HepG2 (cell line): ENCODE data around the gene CCDC61. TPM values are rescaled to one million over a fixed set of nuclear protein-coding genes. Genes with fewer than 3 reads are reported as not detected.

ENCODE experiments used
- ARID4A ChIP-seq: sonication (generic); formaldehyde crosslinking; IDR thresholded peaks from 2 replicates; pipeline ENCODE4 v1.5.0; 2020; ENCODE audit warnings: mild to moderate bottlenecking, missing genetic modification reagents, borderline replicate concordance
- ATF1 ChIP-seq: IDR thresholded peaks from 2 replicates; pipeline ENCODE4 v1.6.1; 2016; ENCODE audit warnings: mild to moderate bottlenecking, control low read depth
- CEBPZ ChIP-seq: IDR thresholded peaks from 2 replicates; pipeline ENCODE4 v1.6.1; 2012; ENCODE audit warnings: low read length, improper control_type of control experiment
- CHCHD3 ChIP-seq: sonication (generic); formaldehyde crosslinking; IDR thresholded peaks from 2 replicates; pipeline ENCODE4 v1.8.0; 2022; ENCODE audit warnings: mild to moderate bottlenecking, missing genetic modification reagents, moderate library complexity
- CREB1 ChIP-seq, 2 experiments: fragments of 450-650 bp in 1 of 2; IDR thresholded peaks; 2 replicates each; pipeline ENCODE4 v1.6.1; 2016 to 2017; ENCODE audit warnings: control low read depth in 1 of 2, mild to moderate bottlenecking in 1 of 2, missing compliant biosample characterization in 1 of 2, missing genetic modification characterization in 1 of 2
- GABPB1 ChIP-seq: IDR thresholded peaks from 2 replicates; pipeline ENCODE4 v1.6.1; 2016; ENCODE audit warnings: mild to moderate bottlenecking, missing genetic modification reagents, moderate library complexity, missing compliant biosample characterization
- NFIB ChIP-seq: sonication (generic); formaldehyde crosslinking; IDR thresholded peaks from 2 replicates; pipeline ENCODE4 v1.9.0; 2021; ENCODE audit warnings: missing genetic modification reagents, mild to moderate bottlenecking, borderline replicate concordance
- NFYC ChIP-seq: IDR thresholded peaks from 2 replicates; pipeline ENCODE4 v1.6.1; 2016; ENCODE audit warnings: missing genetic modification reagents, missing compliant biosample characterization
- RBM39 ChIP-seq: fragments of 200-400 bp; formaldehyde crosslinking; IDR thresholded peaks from one replicate; pipeline ENCODE4 v1.6.1; 2018; ENCODE audit warnings: antibody characterized with exemption, mild to moderate bottlenecking, low read depth, low read length; ENCODE audit not compliant: poor library complexity, severe bottlenecking
- SP1 ChIP-seq, 2 experiments: fragments of 450-650 bp in 1 of 2; sonication (generic) in 1 of 2; formaldehyde crosslinking in 1 of 2; IDR thresholded peaks; 2 replicates each; pipeline versions ENCODE4 v1.4.0 to v1.6.1; 2016 to 2020; ENCODE audit warnings: missing genetic modification reagents in 1 of 2
- SP4 ChIP-seq: sonication (generic); formaldehyde crosslinking; IDR thresholded peaks from 2 replicates; pipeline ENCODE4 v1.8.1; 2023; ENCODE audit warnings: mild to moderate bottlenecking, missing genetic modification reagents
- SUZ12 ChIP-seq: fragments of 150-350 bp; IDR thresholded peaks from 2 replicates; pipeline ENCODE4 v1.6.1; 2014; ENCODE audit warnings: low read depth, low read length
- TAF1 ChIP-seq: sonication (generic); formaldehyde crosslinking; IDR thresholded peaks from 2 replicates; pipeline ENCODE4 v1.4.0; 2020; ENCODE audit warnings: missing genetic modification reagents
- TEAD3 ChIP-seq: optimal IDR thresholded peaks from 2 replicates; pipeline ENCODE3; 2016; ENCODE audit warnings: borderline replicate concordance
- TRIM22 ChIP-seq: fragments of 450-650 bp; IDR thresholded peaks from 2 replicates; pipeline ENCODE4 v1.6.1; 2017
- ZBTB7A ChIP-seq: sonication (generic); formaldehyde crosslinking; IDR thresholded peaks from 2 replicates; pipeline ENCODE4 v1.8.0; 2022; ENCODE audit warnings: mild to moderate bottlenecking, missing genetic modification reagents
- ZNF143 ChIP-seq: sonication (generic); formaldehyde crosslinking; IDR thresholded peaks from 2 replicates; pipeline ENCODE4 v1.4.0; 2020; ENCODE audit warnings: missing genetic modification reagents
- ZNF235 ChIP-seq: sonication (generic); formaldehyde crosslinking; IDR thresholded peaks from 2 replicates; pipeline ENCODE4 v1.8.1; 2023; ENCODE audit warnings: mild to moderate bottlenecking, missing genetic modification reagents, borderline replicate concordance
- ZNF569 ChIP-seq: sonication (generic); formaldehyde crosslinking; IDR thresholded peaks from 2 replicates; pipeline ENCODE4 v1.5.0; 2020; ENCODE audit warnings: mild to moderate bottlenecking, missing genetic modification reagents, moderate library complexity, borderline replicate concordance
- polyA plus RNA-seq, 8 experiments: library from polyadenylated mRNA; depleted of rRNA in 3 of 8; stranded (reverse) in 7 of 8; unstranded in 1 of 8; fragments of >200 nt; fragmentation: Illumina TruSeq in 4 of 8; extraction: Trizol in 4 of 8; gene quantifications; 2 replicates each; pipeline versions ENCODE4 v1.2.1 to v1.2.3, GENCODE V29; 2011 to 2016; ENCODE audit warnings: low read depth in 4 of 8, missing spikeins in 1 of 8, mixed read lengths in 1 of 8; ENCODE audit not compliant: insufficient read depth in 1 of 8
- total RNA-seq, 5 experiments: library from RNA; depleted of rRNA; stranded (reverse); fragments of >200 nt; fragmentation: Illumina TruSeq; extraction: Trizol; gene quantifications; 2 replicates each; pipeline ENCODE4 v1.2.3, GENCODE V29; 2016; ENCODE audit warnings: low read depth in 1 of 5

CCDC61 gene
- total and polyA plus RNA-seq, 2 of the 13 experiments (the other 11 are each of a cell fraction or from before 2014, with no cell fraction given): 4.2 to 4.9 TPM

GRCh38 chr19:45994998-45995714, at the start of gene CCDC61 (continued):
- TF ChIP-seq ATF1 (CRISPR knock-in tag) (peak; percentile 94), CEBPZ (peak; percentile 91), NFYC (peak; percentile 97), CHCHD3 (CRISPR knock-in tag) (no peak), TRIM22 (no peak), ARID4A (CRISPR knock-in tag) (peak; percentile 78; the same call in 1 of the 2 replicates), TEAD3 (CRISPR knock-in tag) (no peak), GABPB1 (peak; percentile 83), NFIB (no peak), ZBTB7A (CRISPR knock-in tag) (peak; percentile 24; the same call in 1 of the 2 replicates), SP4 (peak; percentile 97), SUZ12 (no peak), ZNF143 (CRISPR knock-in tag) (no peak), TAF1 (CRISPR knock-in tag) (peak; percentile 84), RBM39 (peak; percentile 77), ZNF569 (CRISPR knock-in tag) (no peak), CREB1 (IDR thresholded peaks at IDR 0.05) (peak; percentile 87), CREB1 (CRISPR knock-in tag; IDR thresholded peaks at IDR 0.05) (peak; percentile 96), ZNF235 (CRISPR knock-in tag) (no peak), SP1 (IDR thresholded peaks at IDR 0.05) (peak; percentile 21; the same call in 1 of the 2 replicates), SP1 (CRISPR knock-in tag; IDR thresholded peaks at IDR 0.05) (peak; percentile 90)
